Measurements from ENCODE around the gene ERBB3. TPM values are rescaled to one million over a fixed set of nuclear protein-coding genes. Genes with fewer than 3 reads are reported as not detected.

The ERBB3 gene
- total RNA-seq, 6 experiments from 2014 or later: 39.1 to 139 (median 66.9) TPM

GRCh38 chr12:56146492-56147460 lies 66.8 kb downstream of the ERBB3 start:
- peaks cover 0 to 8% (median 6%) of the 10 kb centered on the region in 4 donors for H3K4me1 ChIP-seq
- intact Hi-C loops (cut with DNase I): no loop called here
- H3K9me3 ChIP-seq: no peaks in the 10 kb centered on the region
- ATAC-seq: peak in 3 of 4 donors; percentile 15 to 26 (median 25)
- H3K36me3 ChIP-seq: peaks cover 0 to 36% (median 7%) of the 10 kb centered on the region in 4 donors
- H3K27ac ChIP-seq: no peak overlapping the region
- TF ChIP-seq, protein P1, sequence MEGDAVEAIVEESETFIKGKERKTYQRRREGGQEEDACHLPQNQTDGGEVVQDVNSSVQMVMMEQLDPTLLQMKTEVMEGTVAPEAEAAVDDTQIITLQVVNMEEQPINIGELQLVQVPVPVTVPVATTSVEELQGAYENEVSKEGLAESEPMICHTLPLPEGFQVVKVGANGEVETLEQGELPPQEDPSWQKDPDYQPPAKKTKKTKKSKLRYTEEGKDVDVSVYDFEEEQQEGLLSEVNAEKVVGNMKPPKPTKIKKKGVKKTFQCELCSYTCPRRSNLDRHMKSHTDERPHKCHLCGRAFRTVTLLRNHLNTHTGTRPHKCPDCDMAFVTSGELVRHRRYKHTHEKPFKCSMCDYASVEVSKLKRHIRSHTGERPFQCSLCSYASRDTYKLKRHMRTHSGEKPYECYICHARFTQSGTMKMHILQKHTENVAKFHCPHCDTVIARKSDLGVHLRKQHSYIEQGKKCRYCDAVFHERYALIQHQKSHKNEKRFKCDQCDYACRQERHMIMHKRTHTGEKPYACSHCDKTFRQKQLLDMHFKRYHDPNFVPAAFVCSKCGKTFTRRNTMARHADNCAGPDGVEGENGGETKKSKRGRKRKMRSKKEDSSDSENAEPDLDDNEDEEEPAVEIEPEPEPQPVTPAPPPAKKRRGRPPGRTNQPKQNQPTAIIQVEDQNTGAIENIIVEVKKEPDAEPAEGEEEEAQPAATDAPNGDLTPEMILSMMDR (IDR thresholded peaks at IDR 0.05): no peak
- no peak for TF ChIP-seq POLR2A (IDR thresholded peaks at IDR 0.05)
- no peak overlapping the region for H3K4me3 ChIP-seq
- no peaks in the 10 kb centered on the region for H3K27me3 ChIP-seq
- WGBS (ENCODE audit: insufficient coverage, low coverage, low lambda C conversion rate, missing lambda C conversion rate): 72% methylated on average over 11 of the region's 13 CpGs
- DNase-seq: peak in 1 of 3 donors; percentile 20

DNA sequence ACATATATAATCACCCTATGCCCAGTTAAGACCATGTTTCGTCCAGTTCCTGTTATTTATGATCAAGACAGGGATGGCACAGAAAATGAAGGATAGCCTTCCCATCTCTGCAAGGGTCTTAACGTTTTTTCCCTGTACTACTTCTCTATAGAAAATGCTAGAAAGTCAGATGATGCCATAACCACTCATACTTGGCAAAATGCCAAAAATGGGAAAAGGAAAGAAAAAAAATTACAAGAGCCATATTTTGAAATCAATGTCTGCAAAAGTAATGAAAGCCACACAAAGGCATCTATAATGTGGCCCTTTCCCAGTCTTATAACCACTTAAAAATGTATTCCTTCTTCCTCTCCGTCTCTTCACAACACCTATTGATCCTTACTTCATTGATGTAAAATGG lies 70.6 kb downstream of the ERBB3 start:
- DNase-seq (no peak), ATAC-seq (no peak)
- H3K4me1 ChIP-seq: peaks cover 0 to 19% (median 12%) of the 10 kb centered on the region in 4 donors
- no peak overlapping the region for H3K27ac ChIP-seq
- intact Hi-C loops (cut with DNase I): no loop called here
- H3K27me3 ChIP-seq: no peaks in the 10 kb centered on the region
- no peaks in the 10 kb centered on the region for H3K9me3 ChIP-seq
- WGBS (ENCODE audit: insufficient coverage, low coverage, low lambda C conversion rate, missing lambda C conversion rate): 63% methylated on average over 3 of the region's 3 CpGs
- H3K36me3 ChIP-seq: no peaks in the 10 kb centered on the region
- TF ChIP-seq POLR2A (IDR thresholded peaks at IDR 0.05): no peak
- TF ChIP-seq, protein P1 (IDR thresholded peaks at IDR 0.05): no peak
- H3K4me3 ChIP-seq: no peak overlapping the region

DNA sequence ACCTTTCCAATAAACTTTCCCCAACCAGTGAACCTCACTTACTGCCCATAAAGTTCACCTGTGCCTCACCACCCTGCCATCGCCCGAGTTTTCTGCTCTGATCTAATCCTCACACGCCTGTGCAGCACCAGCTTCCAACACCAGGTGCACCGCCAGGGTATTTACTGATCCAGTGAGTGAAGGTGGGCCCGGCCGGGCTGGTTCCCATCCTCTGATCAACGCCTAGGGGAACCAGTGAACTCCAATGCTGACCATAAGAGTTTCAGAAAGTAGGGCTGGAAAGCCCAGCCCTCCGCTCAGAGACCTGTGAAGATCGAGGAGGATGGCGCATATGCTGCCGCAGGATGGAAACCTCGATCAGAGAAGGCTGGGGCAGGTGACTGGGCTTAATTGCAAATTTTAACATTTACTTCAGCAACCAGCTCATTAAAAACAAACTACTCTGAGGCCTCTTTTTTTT lies 71.7 kb downstream of the ERBB3 start:
- no peaks in the 10 kb centered on the region for H3K9me3 ChIP-seq
- H3K27ac ChIP-seq: peak overlapping the region; percentile 83 to 94 (median 83)
- intact Hi-C loops (cut with DNase I): no loop called here
- TF ChIP-seq, protein P1 (IDR thresholded peaks at IDR 0.05): peak; percentile 16 to 59 (median 26)
- TF ChIP-seq POLR2A (IDR thresholded peaks at IDR 0.05): no peak
- H3K27me3 ChIP-seq: no peaks in the 10 kb centered on the region
- peak; percentile 51 to 60 (median 55) for DNase-seq
- no peaks in the 10 kb centered on the region for H3K36me3 ChIP-seq
- peaks cover 0 to 23% (median 12%) of the 10 kb centered on the region in 4 donors for H3K4me1 ChIP-seq
- H3K4me3 ChIP-seq: peak overlapping the region; percentile 58 to 66 (median 66)
- 6% methylated on average over 12 of the region's 12 CpGs for WGBS (ENCODE audit: insufficient coverage, low coverage, low lambda C conversion rate, missing lambda C conversion rate)
- peak; percentile 42 to 59 (median 52) for ATAC-seq

GRCh38 chr12:56152132-56152755 lies 72.3 kb downstream of the ERBB3 start, which contains the start of gene MYL6B:
TSS of gene MYL6B (plus strand) at chr12:56152587. CDS start at chr12:56153919, 1,332 bp downstream.
- DNase-seq (peak; percentile 94), ATAC-seq (peak; percentile 94 to 95 (median 94))
- WGBS (ENCODE audit: insufficient coverage, low coverage, low lambda C conversion rate, missing lambda C conversion rate): 0% methylated on average over 19 of the region's 37 CpGs

More at GRCh38 chr12:56152132-56152755, 72.3 kb downstream of the ERBB3 start, which contains the start of gene MYL6B:
- H3K27ac ChIP-seq: peak within 1 kb of the TSS; percentile 83 to 94 (median 83)
- no peaks in the 10 kb centered on the region for H3K36me3 ChIP-seq
- no peaks in the 10 kb centered on the region for H3K9me3 ChIP-seq
- TF ChIP-seq, protein P1 (IDR thresholded peaks at IDR 0.05): no peak
- TF ChIP-seq POLR2A (IDR thresholded peaks at IDR 0.05): peak; percentile 33
- H3K4me1 ChIP-seq: peaks cover 0 to 26% (median 12%) of the 10 kb centered on the region in 4 donors
- H3K4me3 ChIP-seq: peak within 1 kb of the TSS; percentile 58 to 66 (median 66)
- intact Hi-C loops (cut with DNase I): no loop called here
- H3K27me3 ChIP-seq: no peaks in the 10 kb centered on the region

All from right lobe of liver (tissue), 6 donors.